ENCODE measurements around the gene SEPTIN2. TPM values are rescaled to one million over a fixed set of nuclear protein-coding genes. Genes with fewer than 3 reads are reported as not detected.
"Not testable (repeated sequence)": the region's sequence is repeated elsewhere in the genome, so short reads cannot be mapped to it uniquely, and the experiment has no call there.

Gene SEPTIN2
- polyA plus RNA-seq, 12 donors = 231 to 409 (median 348) TPM; not detected in 1

DNA sequence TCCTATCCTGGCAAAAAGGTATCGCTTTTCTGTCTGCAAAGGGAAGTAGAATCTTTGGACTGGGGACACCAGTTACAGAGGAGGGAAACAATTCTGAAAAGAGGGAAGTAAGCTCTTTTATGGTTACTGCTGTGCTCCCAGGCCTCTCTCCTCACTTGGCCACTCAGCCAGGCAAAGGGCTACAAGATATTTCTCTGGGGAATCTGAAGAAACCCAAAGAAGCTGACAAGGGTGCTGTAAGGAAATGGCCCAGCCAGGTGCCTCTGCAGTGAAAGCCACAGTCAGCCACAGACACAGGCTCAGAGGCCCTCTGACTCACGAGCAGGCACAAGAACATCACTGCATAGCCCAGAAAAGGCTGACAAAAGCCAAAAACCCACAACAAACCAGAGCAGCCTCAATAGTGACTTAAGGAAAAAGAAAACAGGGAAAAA, 6.0 kb upstream of the SEPTIN2 start:
- no peak for DNase-seq

DNA sequence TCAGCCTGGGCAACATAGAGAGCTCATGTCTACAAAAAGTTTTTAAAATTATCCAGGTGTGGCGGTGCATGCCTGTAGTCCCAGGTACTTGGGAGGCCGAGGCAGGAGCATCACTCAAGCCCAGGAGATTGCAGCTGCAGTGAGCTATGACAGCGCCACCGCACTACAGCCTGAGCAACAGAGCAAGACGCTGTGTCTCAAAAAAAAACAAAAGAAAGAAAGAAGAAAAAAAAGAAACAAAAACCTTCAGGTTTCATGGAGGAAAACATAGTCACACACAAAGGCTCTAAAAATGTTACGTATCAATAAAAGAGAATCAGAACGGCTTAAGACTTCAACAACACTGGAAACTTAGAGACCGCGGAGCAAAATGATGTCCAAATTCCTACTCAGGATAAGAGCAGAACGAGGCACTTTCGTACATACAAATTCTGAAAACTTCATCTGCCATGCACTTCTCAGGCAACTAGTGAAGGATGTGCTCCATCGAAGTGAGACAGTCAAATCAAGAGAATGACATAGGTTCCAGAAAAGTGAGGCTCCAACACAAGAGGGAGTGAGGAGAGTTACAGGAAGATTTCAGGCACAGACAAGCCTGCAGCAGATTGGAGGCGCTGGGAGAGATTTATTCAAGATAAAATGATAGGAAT, 4.7 kb upstream of the SEPTIN2 start:
- DNase-seq = no peak

DNA sequence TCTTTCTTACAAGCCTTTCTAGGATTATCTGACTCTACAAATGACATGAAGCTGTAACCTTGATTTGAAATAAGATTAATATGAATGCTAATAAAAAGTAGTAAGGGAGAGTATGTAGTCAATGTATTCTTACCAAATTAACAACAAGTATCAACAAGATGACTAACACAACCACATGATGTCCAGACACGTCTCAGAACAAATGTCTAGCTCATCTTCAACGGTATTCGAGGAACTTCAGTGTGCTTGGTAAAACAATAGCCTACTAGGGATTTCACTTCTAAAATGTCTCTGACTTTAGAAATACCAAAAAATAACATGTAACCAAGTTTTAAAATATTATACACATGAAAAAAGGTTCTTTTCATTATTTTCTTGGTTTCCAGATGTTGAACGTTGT, 3.6 kb upstream of the SEPTIN2 start:
- no peak for DNase-seq

DNA sequence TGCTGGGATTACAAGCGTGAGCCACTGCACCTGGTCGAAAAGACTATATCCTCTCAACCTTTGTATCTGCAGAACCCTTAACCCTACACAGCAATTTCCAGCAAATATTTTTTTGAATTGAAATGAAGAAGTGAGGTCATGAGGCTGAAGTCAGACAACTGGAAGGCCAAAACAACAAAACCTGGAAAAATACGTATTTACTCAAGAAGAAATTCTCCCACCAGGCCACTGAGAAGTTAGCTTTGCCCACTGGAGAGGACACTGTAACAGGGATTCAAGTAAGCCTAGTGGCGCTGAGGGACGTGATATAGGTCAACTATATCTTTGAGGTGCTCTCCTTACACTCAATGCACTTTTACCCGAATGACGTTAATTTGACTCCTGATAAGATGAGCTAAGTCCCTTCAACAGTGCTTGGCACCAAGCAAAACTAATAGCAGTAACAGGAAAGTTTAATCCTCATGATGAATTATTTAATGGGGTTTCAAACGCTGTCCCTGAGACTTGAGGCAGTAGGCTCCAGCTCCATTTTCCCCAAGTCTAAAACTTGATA, 2.1 kb upstream of the SEPTIN2 start:
- DNase-seq = no peak

DNA sequence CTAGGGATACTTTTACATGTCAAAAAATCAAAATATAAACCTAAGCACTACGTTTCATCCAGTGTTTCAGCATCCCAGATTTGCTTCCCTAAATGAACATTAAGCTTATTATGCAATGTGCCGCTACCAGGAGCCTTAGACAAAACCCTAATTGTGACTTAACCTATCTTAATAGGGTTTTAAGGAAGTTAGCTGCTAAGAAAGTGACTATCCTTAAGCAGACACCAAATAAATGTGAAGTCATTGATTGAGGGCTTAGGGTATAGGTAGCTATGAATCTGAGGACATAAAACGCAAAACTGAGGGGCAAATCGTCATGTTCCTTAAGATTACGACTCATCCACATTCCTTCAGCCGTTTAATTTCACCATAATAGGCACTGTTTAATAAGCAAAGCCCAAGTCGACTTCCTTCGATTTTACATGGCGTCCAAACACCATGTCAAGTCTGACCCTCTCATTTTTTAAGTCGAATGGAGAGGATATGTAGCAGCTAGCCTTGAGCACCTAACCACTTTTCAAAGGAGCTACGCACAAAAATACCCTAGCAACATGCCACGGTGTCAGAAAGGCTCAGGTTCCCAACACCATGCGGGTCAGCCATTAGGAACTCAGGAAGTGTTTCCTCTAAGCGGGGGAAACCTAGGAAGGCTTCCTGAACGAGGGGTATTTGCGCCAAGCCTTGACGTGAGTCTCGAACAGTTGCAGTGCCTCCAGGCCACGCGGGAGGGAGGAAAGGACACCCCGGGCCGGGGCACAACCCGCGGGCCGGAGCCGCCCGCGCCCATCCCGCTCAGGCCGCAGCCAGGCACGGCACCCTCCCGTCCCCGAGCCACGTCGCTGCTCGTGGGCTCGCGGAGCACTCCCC, 1.3 kb upstream of the SEPTIN2 start:
- DNase-seq = peak; percentile 56

DNA sequence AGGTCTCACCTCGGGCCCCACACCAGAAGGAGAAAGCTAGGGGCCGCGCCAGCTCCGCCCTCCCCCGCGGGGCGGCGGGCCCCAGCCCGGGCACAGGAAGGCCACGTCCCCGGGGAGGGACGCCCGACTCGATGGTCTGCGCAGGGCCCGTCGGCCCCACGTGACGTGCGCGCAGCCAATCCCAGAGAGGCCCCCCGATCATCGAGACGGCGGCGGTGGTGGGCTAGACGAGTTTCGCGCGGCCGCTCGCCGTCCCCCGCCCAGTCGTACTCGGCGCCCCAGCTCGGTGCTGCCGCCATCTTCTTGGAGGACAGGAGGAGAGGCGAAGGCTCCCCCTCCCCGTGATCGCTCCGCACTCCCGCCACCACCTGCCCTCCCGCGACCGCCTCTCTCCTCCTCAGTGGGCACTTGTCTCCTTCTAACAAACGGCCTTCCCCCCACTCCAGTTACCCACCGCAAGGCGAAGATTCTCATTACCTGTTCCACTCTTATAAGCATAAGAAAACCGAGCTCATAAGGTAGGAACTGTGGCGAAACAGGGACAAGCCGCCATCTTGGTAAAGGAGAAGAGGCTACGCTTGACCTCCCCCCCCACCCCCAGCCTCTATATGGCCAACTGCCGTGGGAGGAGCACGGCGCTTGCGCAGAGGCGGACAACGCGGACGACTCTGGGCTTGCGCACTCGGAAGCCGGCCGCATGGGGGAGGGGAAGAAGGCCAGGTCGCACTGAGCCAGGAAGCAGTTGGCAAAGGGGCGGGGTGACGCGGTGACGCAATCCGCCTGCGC, 439 bp upstream of the SEPTIN2 start, which contains the start of gene HDLBP:
TSS of gene HDLBP (minus strand) at position 580 of the 786 bp plus-strand sequence. CDS start 48,803 bp downstream, outside the sequence.
- peak; percentile 100 for DNase-seq

DNA sequence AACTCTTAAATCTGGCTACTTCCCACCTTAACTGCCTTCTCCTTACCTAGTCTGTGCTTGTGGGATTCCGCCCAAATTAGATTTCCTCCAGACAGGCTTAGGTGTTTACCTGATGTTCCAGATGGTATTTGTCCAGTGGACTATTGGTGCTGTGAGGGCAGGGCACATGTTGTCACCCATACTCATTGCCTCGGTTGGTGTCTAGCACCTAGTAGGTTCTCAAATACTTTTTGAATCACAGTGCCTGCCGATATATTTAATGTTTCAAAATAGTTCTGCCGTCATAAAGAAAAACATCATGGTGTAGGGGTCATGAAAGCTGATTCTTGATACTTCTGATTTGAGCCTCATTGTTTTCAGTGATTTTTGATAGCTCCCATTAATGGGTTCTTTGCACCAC, 1.1 kb downstream of the SEPTIN2 start:
- DNase-seq = no peak

DNA sequence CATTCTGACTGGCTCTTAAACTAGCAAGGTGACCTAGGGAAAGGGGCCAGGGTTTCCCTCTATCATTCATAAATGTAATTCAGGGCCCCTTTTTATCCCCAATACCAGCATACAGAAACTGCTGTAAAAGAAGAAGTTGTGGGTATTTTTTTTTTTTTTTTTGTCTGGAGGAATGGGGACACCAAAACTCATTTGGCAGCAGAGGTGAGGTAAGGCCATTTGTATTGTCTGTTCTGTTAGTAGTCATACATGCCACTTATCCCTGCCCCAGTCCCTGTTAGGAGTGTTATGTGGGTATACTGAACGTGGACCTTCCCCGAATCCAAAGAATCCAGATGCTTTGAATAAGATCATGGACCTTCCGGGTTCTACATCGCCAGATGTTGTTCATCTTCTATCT, 1.7 kb downstream of the SEPTIN2 start:
- DNase-seq = no peak

DNA sequence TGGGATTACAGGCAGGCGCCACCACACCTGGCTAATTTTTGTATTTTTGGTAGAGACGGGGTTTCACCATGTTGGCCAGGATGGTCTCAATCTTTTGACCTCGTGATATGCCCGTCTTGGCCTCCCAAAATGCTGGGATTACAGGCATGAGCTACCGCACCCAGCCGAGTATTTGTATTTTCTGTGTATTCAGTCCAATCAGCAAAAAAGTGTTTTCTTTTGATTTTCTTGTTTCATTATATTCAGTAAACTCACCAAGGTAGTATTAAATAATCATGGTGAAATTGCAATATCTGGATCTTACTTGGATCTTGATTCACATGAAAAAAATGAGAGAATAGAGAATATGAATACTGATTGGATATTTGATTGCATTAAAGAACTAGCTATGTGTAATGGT, 3.1 kb downstream of the SEPTIN2 start:
- DNase-seq = not testable (repeated sequence)

DNA sequence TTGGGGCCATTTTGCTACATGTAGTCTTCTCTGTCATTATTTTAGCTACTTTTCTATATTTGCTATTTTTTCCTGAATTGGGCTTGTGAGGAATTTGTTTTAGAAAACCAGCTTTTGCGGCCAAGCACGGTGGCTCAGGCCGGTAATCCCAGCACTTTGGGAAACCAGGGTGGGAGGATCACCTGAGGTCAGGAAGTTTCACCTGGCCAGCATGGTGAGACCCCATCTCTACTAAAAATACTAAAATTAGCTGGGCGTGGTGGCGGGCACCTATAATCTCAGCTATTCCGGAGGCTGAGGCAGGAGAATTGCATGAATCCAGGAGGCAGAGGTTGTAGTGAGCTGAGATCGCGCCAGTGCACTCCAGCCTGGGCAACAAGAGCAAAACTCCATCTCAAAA, 4.7 kb downstream of the SEPTIN2 start:
- DNase-seq = no peak

DNA sequence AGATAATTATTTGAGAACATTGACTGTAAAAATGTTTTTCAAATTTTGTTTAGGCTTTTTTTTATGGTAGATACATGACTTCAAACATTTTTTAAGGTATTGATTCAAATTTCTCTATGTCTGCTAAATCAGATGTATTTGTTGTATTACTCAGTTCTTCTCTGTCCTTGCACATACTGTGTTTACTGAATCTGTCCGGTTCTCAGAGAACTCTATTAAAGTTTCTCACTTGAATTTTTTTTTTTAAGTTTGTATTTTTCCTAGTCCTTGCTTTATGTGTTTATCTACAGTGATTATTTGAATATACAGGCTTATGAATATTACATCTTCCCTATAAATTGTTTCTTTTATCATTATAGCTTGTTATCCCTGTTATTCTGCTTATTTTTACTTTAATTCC, 5.3 kb downstream of the SEPTIN2 start:
- DNase-seq = no peak

DNA sequence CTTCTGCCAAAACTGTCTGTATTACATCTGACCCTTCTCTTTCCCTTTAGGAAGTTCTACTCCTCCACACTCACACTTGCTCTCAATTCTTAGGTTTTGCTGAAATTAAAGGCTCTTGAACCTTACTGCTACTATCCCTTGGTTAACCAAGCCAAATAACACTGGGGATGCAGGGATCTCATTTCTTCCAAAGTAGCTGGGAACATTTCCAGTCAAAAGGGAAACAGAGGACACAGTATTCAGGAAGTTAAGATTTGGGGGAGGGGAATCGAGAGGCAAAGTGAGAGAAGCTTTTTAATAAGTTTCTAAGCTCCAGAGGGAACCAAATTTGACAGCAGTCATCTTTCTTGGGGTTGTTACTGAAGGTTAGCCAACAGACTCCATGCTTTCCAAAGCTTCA, 6.2 kb downstream of the SEPTIN2 start:
- peak; percentile 21 for DNase-seq

DNA sequence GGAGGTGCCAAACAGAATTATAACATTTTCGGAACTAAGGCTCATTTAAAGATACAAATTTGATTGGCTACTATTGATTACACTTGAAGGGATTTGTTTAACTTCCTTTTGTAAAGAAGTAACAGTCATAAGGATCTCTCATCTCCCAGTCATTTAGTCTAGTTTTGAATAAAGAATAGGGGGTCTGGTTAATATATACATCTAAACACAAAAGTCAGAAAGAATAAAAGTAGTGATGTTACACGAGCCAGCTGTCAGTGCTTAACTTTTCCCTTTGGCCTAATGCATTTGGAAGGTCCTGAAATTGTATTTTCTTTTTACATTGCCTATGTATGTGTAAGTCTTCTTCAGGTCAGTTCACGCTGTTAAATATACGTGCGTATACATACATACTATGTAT, 8.1 kb downstream of the SEPTIN2 start:
- no peak for DNase-seq

DNA sequence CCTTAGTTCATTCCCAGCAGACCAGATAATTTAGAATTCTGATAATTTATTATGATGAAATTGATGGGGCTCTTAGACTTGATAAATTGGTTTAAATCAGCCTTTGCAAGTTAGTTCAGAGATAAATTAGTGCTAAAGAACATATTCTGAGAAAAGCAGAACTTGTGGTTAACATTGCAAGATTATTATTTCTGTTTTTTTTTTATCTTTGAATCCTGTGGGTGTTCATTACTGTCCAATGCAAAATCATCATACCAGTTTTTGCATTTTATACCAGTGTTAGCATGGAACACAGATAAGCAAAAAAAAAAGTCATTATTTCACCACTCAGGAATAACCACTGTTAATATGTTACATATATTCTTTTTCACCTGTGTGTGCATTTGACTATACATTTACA, 9.1 kb downstream of the SEPTIN2 start:
- no peak for DNase-seq

DNA sequence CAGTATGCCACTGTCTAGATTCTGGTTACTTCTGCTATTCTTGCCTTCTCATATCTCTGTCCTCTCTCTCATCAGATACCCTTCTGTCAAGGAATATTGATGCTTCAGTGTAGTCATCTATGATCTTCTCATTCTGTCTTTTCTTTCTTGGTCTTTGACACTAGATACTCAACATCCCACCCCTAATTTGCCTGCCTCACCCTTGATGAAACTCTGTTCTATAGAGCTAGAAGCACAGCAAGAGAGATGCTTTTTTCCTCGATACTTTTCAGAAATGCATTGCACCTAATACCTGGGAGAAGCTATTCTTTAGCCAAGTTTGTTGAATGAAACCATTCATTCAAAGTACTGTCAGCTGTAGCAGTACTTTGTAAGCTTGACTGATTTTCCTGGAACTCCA, 9.5 kb downstream of the SEPTIN2 start:
- no peak for DNase-seq

DNA sequence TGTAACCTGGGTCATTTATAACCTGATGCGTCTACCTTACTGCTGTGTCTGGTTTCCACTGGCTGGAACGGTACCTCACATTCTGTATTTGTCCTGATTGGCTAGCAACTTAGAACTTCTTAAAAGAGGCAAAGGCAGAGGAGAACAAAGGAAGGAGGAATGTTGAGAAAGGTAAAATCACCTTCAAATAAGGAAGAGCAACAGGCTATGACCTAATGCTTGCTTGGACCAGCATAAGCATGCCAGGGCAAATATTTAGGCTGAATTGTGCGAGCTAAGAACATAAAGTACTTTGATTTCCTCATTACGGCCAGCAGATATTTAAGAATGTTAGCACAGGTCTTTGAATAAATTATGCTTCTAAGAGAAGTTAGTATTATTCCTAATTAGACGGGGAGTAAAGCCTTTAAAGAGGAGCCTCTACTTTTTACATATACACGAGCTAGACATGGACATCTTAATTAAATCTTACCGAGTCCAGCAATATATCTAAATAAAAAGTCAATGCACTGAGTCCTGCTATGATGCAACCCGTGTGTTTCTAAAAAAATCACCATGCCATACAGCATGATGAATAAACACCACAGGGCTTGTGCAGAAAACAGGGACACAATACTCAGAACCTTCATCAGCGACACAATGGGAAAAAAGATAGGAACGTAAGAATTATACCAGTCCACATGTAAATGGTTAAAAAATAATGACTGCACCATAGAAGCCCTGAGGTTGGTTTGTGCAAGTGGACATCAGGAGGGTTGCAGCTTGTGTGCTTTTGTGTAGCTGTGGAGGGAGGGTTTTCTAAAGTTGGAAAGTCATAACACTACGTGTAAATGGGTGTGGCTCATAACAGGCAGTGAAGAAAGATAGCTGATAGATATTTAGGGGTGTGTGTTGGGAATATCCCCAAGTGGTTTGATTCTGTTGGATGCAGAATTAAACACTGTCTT, 14.2 kb downstream of the SEPTIN2 start:
- DNase-seq = no peak

DNA sequence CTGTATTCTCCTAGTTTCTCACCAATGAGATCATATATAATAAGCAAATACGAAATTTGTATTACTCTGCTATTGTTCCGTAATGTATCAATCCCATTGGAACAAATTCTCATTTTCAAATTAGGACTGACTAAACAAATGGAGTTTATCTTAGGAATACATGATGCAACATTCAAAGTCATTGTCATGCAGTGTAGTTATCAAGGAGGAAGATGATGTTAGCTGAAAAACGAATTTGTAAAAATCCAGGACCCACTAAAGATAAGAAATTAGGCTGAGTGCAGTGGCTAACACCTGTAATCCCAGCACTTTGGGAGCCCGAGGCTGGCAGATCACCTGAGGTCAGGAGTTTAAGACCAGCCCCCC, 14.9 kb downstream of the SEPTIN2 start:
- no peak for DNase-seq

DNA sequence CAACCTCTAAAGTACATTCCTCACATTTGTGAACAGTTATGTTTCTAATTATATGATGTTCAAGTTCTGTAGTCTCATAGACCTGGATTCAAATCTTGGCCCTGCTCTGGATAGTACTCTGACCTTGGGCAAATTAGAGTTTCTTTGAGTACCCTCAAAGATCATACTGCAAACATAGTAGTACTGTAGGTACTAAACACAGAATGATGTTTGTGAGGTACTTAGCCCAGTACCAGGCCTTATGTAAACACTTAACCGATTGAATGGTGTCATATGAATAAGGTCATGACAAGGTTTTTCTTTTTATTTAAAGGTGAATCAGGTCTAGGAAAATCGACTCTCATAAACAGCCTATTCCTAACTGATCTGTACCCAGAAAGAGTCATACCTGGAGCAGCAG, 19.1 kb downstream of the SEPTIN2 start:
- DNase-seq = no peak

DNA sequence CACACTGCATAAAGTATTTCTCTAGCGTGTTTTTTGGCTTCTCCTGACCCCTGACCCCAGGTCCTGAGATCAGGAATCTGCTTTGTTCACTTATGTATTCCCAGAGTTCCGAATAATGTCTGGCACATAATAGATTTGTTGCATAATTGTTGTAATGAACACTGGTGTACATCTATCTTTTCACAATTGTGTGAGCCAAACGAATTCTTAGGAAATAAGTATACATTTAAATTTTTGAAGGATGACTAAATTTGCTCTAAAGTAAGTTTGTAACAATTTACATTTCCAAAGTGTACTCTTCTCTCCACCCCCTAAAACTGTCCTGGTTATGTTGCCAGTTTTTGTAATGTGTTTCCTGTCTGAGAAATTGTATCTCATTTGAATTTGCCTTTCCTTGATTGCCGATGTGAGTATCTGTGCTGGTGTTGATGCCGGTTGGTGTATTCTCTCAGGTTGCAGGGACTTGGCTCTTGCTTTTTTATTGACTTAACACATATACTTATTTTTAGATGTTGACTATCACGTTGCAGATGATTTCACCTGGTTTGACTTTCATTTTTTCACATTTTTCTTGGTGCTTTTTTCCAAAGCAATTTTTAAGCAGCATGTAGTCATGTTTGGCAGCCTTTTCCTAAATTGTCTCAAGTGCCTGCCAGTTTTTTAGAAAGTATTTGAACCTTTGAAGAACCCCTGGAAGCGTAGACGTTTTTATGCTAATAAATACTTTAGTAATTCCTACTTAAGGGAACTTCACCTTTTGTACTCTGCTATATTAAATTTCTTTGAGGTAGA, 24.3 kb downstream of the SEPTIN2 start:
- no peak for DNase-seq

DNA sequence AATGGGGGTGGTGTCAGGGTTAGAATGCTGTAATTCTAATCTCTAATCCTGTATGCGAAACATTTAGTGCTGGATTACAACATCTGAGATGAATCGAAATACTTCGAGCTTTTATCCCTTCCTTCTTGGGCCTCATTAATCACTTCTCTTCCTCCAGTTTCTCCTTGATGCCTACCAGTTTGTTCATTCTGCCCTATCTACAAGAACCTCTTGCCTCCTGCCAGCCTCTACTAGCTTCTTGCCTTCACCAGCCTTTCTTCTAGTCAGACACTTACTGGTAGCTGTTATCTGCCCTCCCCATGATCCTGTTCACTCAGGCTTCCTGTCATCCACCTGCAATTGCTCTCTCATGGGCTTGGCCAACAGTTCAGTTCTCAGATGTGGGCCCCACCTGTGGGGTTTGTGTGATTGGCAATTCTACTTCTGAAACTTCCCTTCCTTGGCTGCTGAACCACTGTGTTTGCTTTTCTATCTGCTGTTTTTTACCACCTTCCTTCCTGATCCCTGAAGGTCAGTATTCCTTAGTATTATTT, 25.0 kb downstream of the SEPTIN2 start:
- no peak for DNase-seq

Data from muscle of arm (tissue), 12 donors.